PC-9 (cell line): ENCODE results near the gene ZBED6. TPM values are rescaled to one million over a fixed set of nuclear protein-coding genes. Genes with fewer than 3 reads are reported as not detected.

ENCODE experiments used
- BruUV-seq: library from RNA; stranded (reverse); fragments of 400-500 nt; replicated peaks from 2 replicates; lab custom pipeline; 2021; lab: Mats Ljungman, UMichigan
- CTCF ChIA-PET: fragments of 300-600 bp; sonication (Branson Sonifier 250); formaldehyde crosslinking; loops from one replicate; lab custom pipeline; 2022; ENCODE audit warnings: antibody characterized with exemption; lab: Charles Lee
- POLR2A ChIA-PET: fragments of 300-600 bp; sonication (Branson Sonifier 250); formaldehyde crosslinking; loops from one replicate; lab custom pipeline; 2022; ENCODE audit warnings: antibody characterized with exemption; ENCODE audit not compliant: unreplicated experiment; lab: Charles Lee
- DNase-seq, 2 experiments: peaks; one replicate each; pipeline versions ENCODE4 v3.0.0 to v3.0.0-alpha.2; 2015 to 2022; ENCODE audit warnings: mixed read lengths in 1 of 2
- H2AFZ ChIP-seq: fragments of 200-600 bp; sonication (generic); 2 replicates; pipeline ENCODE4 v1.8.1; 2017; ENCODE audit warnings: antibody characterized with exemption
- H3F3A ChIP-seq: fragments of 200-600 bp; sonication (generic); 2 replicates; pipeline ENCODE4 v1.8.1; 2017; ENCODE audit warnings: antibody characterized with exemption, mild to moderate bottlenecking, low read depth; ENCODE audit not compliant: insufficient read depth
- H3K27ac ChIP-seq: fragments of 200-600 bp; sonication (generic); 2 replicates; pipeline ENCODE4 v1.6.1; 2016; ENCODE audit warnings: mixed run types
- H3K27me3 ChIP-seq: fragments of 200-600 bp; sonication (generic); 2 replicates; pipeline ENCODE4 v1.6.1; 2016; ENCODE audit warnings: low read depth, mixed run types; ENCODE audit not compliant: insufficient read depth
- H3K36me3 ChIP-seq: fragments of 200-600 bp; sonication (generic); 2 replicates; pipeline ENCODE4 v1.6.1; 2016; ENCODE audit warnings: low read depth, mixed run types
- H3K4me1 ChIP-seq: fragments of 200-600 bp; sonication (generic); replicated peaks from 2 replicates; pipeline ENCODE4 v1.6.1; 2016; ENCODE audit warnings: mixed run types; ENCODE audit not compliant: insufficient read depth
- H3K4me2 ChIP-seq: fragments of 200-600 bp; sonication (generic); 2 replicates; pipeline ENCODE4 v1.6.1; 2017; ENCODE audit warnings: mixed run types
- H3K4me3 ChIP-seq: fragments of 200-600 bp; sonication (generic); 2 replicates; pipeline ENCODE4 v1.6.1; 2016; ENCODE audit warnings: mixed run types
- H3K79me2 ChIP-seq: fragments of 200-600 bp; sonication (generic); 2 replicates; pipeline ENCODE4 v1.6.1; 2017; ENCODE audit warnings: low read depth, mixed run types
- H3K9me2 ChIP-seq: fragments of 200-600 bp; sonication (generic); 2 replicates; pipeline ENCODE4 v1.8.1; 2017; ENCODE audit warnings: mild to moderate bottlenecking; ENCODE audit not compliant: insufficient read depth
- H3K9me3 ChIP-seq: fragments of 200-600 bp; sonication (generic); 2 replicates; pipeline ENCODE4 v1.8.1; 2016; ENCODE audit warnings: low read depth; ENCODE audit not compliant: insufficient read depth
- H4K20me1 ChIP-seq: fragments of 200-600 bp; sonication (generic); 2 replicates; pipeline ENCODE4 v1.8.1; 2017; ENCODE audit not compliant: insufficient read depth
- CTCF ChIP-seq: fragments of 200-600 bp; sonication (generic); conservative IDR thresholded peaks from 2 replicates; pipeline ENCODE4 v1.6.1; 2017; ENCODE audit warnings: mixed run types, antibody characterized with exemption, mild to moderate bottlenecking, moderate library complexity
- EZH2 ChIP-seq: fragments of 200-600 bp; sonication (generic); IDR thresholded peaks from 2 replicates; pipeline ENCODE4 v1.8.0; 2017; ENCODE audit warnings: antibody characterized with exemption, low read depth
- intact Hi-C: fragments of 100-400 bp; cut with micrococcal nuclease; formaldehyde crosslinking; loops from one replicate; pipeline ENCODE4 v1.10.0; 2022; ENCODE audit not compliant: unreplicated experiment
- total RNA-seq: library from RNA; stranded (reverse); gene quantifications from 2 replicates; pipeline ENCODE4 v1.2.3, GENCODE V29; 2021

ZBED6 gene
- total RNA-seq, 1 experiment from 2014 or later = 32.7 TPM

GRCh38 chr1:203778146-203778545 lies 17.3 kb upstream of the ZBED6 start:
- H3K27me3 ChIP-seq = no peaks in the 10 kb centered on the region
- no peaks in the 10 kb centered on the region for H3K9me2 ChIP-seq
- TF ChIP-seq CTCF (no peak), EZH2 (no peak)
- ChIA-PET POLR2A (no interaction called here), CTCF (no interaction called here)
- no peaks in the 10 kb centered on the region for H4K20me1 ChIP-seq
- no peaks in the 10 kb centered on the region for H3K9me3 ChIP-seq
- H3F3A ChIP-seq = 0 out of 2 replicates have a peak, but pooled peaks cover 7% of the 10 kb centered on the region
- H3K4me1 ChIP-seq = no peaks in the 10 kb centered on the region
- no peak overlapping the region for H3K27ac ChIP-seq
- intact Hi-C loops = no loop called here
- BruUV-seq = no TSS peak
- no peak for DNase-seq
- no peak overlapping the region for H2AFZ ChIP-seq
- H3K36me3 ChIP-seq = no peaks in the 10 kb centered on the region
- no peak overlapping the region for H3K4me3 ChIP-seq
- no peak overlapping the region for H3K4me2 ChIP-seq
- no peaks in the 10 kb centered on the region for H3K79me2 ChIP-seq

GRCh38 chr1:203778789-203779188 lies 16.6 kb upstream of the ZBED6 start:
- intact Hi-C loops = no loop called here

GRCh38 chr1:203781962-203782361 lies 13.5 kb upstream of the ZBED6 start:
- intact Hi-C loops = no loop called here
- Histone ChIP-seq H3K36me3 (no peaks in the 10 kb centered on the region), H3K4me1 (no peaks in the 10 kb centered on the region), H3F3A (0 out of 2 replicates have a peak, but pooled peaks cover 11% of the 10 kb centered on the region), H3K4me2 (no peak overlapping the region), H3K4me3 (no peak overlapping the region), H3K9me3 (no peaks in the 10 kb centered on the region), H3K79me2 (no peaks in the 10 kb centered on the region), H3K27me3 (no peaks in the 10 kb centered on the region), H3K27ac (no peak overlapping the region), H2AFZ (no peak overlapping the region), H3K9me2 (no peaks in the 10 kb centered on the region), H4K20me1 (no peaks in the 10 kb centered on the region)
- POLR2A ChIA-PET = interaction anchor here (0.7 kb wide), 1 partner anchor 345 kb away, joined by 4 read pairs; no protein-coding TSS in a partner anchor
- TF ChIP-seq EZH2 = no peak
- TF ChIP-seq CTCF = no peak
- no TSS peak for BruUV-seq
- no peak for DNase-seq
- CTCF ChIA-PET = no interaction called here

More at GRCh38 chr1:203778789-203779188, 16.6 kb upstream of the ZBED6 start:
- H3K4me1 ChIP-seq = no peaks in the 10 kb centered on the region
- no peak for TF ChIP-seq EZH2
- TF ChIP-seq CTCF = no peak
- no peak overlapping the region for H3K4me3 ChIP-seq
- 0 out of 2 replicates have a peak, but pooled peaks cover 7% of the 10 kb centered on the region for H3F3A ChIP-seq
- no peaks in the 10 kb centered on the region for H4K20me1 ChIP-seq
- H3K36me3 ChIP-seq = no peaks in the 10 kb centered on the region
- H2AFZ ChIP-seq = no peak overlapping the region
- no peak overlapping the region for H3K4me2 ChIP-seq
- DNase-seq = no peak
- H3K9me3 ChIP-seq = no peaks in the 10 kb centered on the region
- H3K79me2 ChIP-seq = no peaks in the 10 kb centered on the region
- no peaks in the 10 kb centered on the region for H3K27me3 ChIP-seq
- ChIA-PET CTCF (no interaction called here), POLR2A (no interaction called here)
- BruUV-seq = no TSS peak
- no peak overlapping the region for H3K27ac ChIP-seq
- H3K9me2 ChIP-seq = no peaks in the 10 kb centered on the region
